Measurements from ENCODE around the gene SPDYE2. TPM values are rescaled to one million over a fixed set of nuclear protein-coding genes. Genes with fewer than 3 reads are reported as not detected.
"Not testable (repeated sequence)": the region's sequence is repeated elsewhere in the genome, so short reads cannot be mapped to it uniquely, and the experiment has no call there.

Gene SPDYE2
- under 1 TPM in 1 of 2 donors, not detected in 1; 0.05 TPM for polyA plus RNA-seq

GRCh38 chr7:102550808-102551422, at the start of gene SPDYE2:
SPDYE2 (plus strand) TSS chr7:102551226; CDS start chr7:102553256, 2,030 bp downstream.
- not testable (repeated sequence) for H3K27ac ChIP-seq (ENCODE audit: low read depth in 2 of 2, low read length in 1 of 2); H3K9me3 ChIP-seq (ENCODE audit: control insufficient read depth in 2 of 2, insufficient read depth in 1 of 2, low read depth in 1 of 2, low read length in 1 of 2); H3K4me1 ChIP-seq (ENCODE audit: control insufficient read depth in 2 of 2, insufficient read depth in 2 of 2, low read length in 1 of 2); H3K36me3 ChIP-seq (ENCODE audit: control insufficient read depth in 2 of 2, insufficient read depth in 2 of 2, low read length in 1 of 2); H3K4me3 ChIP-seq (ENCODE audit: low read depth in 1 of 2, low read length in 2 of 2); H3K27me3 ChIP-seq (ENCODE audit: control insufficient read depth in 1 of 2, insufficient read depth in 2 of 2, low read length in 2 of 2)
- no CpG with 5 or more reads among the region's 6 CpGs for WGBS, 2 donors

- not testable (repeated sequence) for H3K9me3 ChIP-seq (ENCODE audit: control insufficient read depth in 2 of 2, insufficient read depth in 1 of 2, low read depth in 1 of 2, low read length in 1 of 2); H3K27me3 ChIP-seq (ENCODE audit: control insufficient read depth in 1 of 2, insufficient read depth in 2 of 2, low read length in 2 of 2); H3K36me3 ChIP-seq (ENCODE audit: control insufficient read depth in 2 of 2, insufficient read depth in 2 of 2, low read length in 1 of 2); H3K27ac ChIP-seq (ENCODE audit: low read depth in 2 of 2, low read length in 1 of 2); H3K4me3 ChIP-seq (ENCODE audit: low read depth in 1 of 2, low read length in 2 of 2); H3K4me1 ChIP-seq (ENCODE audit: control insufficient read depth in 2 of 2, insufficient read depth in 2 of 2, low read length in 1 of 2)
- no CpG with 5 or more reads among the region's 12 CpGs for WGBS, 2 donors
Observed at GRCh38 chr7:102503141-102503540, 47.9 kb upstream of the SPDYE2 start.

GRCh38 chr7:102505298-102506185, 45.5 kb upstream of the SPDYE2 start:
- WGBS, 2 donors, result 73 to 77% methylated on average over 5 of the region's 24 CpGs
- not testable (repeated sequence) for H3K4me3 ChIP-seq (ENCODE audit: low read depth in 1 of 2, low read length in 2 of 2); H3K9me3 ChIP-seq (ENCODE audit: control insufficient read depth in 2 of 2, insufficient read depth in 1 of 2, low read depth in 1 of 2, low read length in 1 of 2); H3K27ac ChIP-seq (ENCODE audit: low read depth in 2 of 2, low read length in 1 of 2); H3K36me3 ChIP-seq (ENCODE audit: control insufficient read depth in 2 of 2, insufficient read depth in 2 of 2, low read length in 1 of 2); H3K27me3 ChIP-seq (ENCODE audit: control insufficient read depth in 1 of 2, insufficient read depth in 2 of 2, low read length in 2 of 2); H3K4me1 ChIP-seq (ENCODE audit: control insufficient read depth in 2 of 2, insufficient read depth in 2 of 2, low read length in 1 of 2)

GRCh38 chr7:102507410-102508088, 43.5 kb upstream of the SPDYE2 start:
- not testable (repeated sequence) for H3K27ac ChIP-seq (ENCODE audit: low read depth in 2 of 2, low read length in 1 of 2); H3K9me3 ChIP-seq (ENCODE audit: control insufficient read depth in 2 of 2, insufficient read depth in 1 of 2, low read depth in 1 of 2, low read length in 1 of 2); H3K4me1 ChIP-seq (ENCODE audit: control insufficient read depth in 2 of 2, insufficient read depth in 2 of 2, low read length in 1 of 2); H3K36me3 ChIP-seq (ENCODE audit: control insufficient read depth in 2 of 2, insufficient read depth in 2 of 2, low read length in 1 of 2); H3K27me3 ChIP-seq (ENCODE audit: control insufficient read depth in 1 of 2, insufficient read depth in 2 of 2, low read length in 2 of 2); H3K4me3 ChIP-seq (ENCODE audit: low read depth in 1 of 2, low read length in 2 of 2)
- WGBS, 2 donors, result 89 to 96% methylated on average over 2 of the region's 8 CpGs

GRCh38 chr7:102510575-102510974, 40.5 kb upstream of the SPDYE2 start:
- H3K36me3 ChIP-seq (ENCODE audit: control insufficient read depth in 2 of 2, insufficient read depth in 2 of 2, low read length in 1 of 2); H3K4me1 ChIP-seq (ENCODE audit: control insufficient read depth in 2 of 2, insufficient read depth in 2 of 2, low read length in 1 of 2); H3K27me3 ChIP-seq (ENCODE audit: control insufficient read depth in 1 of 2, insufficient read depth in 2 of 2, low read length in 2 of 2); H3K27ac ChIP-seq (ENCODE audit: low read depth in 2 of 2, low read length in 1 of 2); H3K9me3 ChIP-seq (ENCODE audit: control insufficient read depth in 2 of 2, insufficient read depth in 1 of 2, low read depth in 1 of 2, low read length in 1 of 2); H3K4me3 ChIP-seq (ENCODE audit: low read depth in 1 of 2, low read length in 2 of 2): not testable (repeated sequence)
- WGBS, 2 donors, result 67 to 73% methylated on average over 4 of the region's 8 CpGs

GRCh38 chr7:102511860-102512522, 39.0 kb upstream of the SPDYE2 start:
- not testable (repeated sequence) for H3K27ac ChIP-seq (ENCODE audit: low read depth in 2 of 2, low read length in 1 of 2); H3K9me3 ChIP-seq (ENCODE audit: control insufficient read depth in 2 of 2, insufficient read depth in 1 of 2, low read depth in 1 of 2, low read length in 1 of 2); H3K36me3 ChIP-seq (ENCODE audit: control insufficient read depth in 2 of 2, insufficient read depth in 2 of 2, low read length in 1 of 2); H3K4me3 ChIP-seq (ENCODE audit: low read depth in 1 of 2, low read length in 2 of 2); H3K4me1 ChIP-seq (ENCODE audit: control insufficient read depth in 2 of 2, insufficient read depth in 2 of 2, low read length in 1 of 2); H3K27me3 ChIP-seq (ENCODE audit: control insufficient read depth in 1 of 2, insufficient read depth in 2 of 2, low read length in 2 of 2)
- no CpG with 5 or more reads among the region's 30 CpGs for WGBS, 2 donors

- peak overlapping the region in 1 of 2 donors; percentile 55 for H3K27ac ChIP-seq (ENCODE audit: low read depth in 2 of 2, low read length in 1 of 2)
- H3K9me3 ChIP-seq (ENCODE audit: control insufficient read depth in 2 of 2, insufficient read depth in 1 of 2, low read depth in 1 of 2, low read length in 1 of 2); H3K36me3 ChIP-seq (ENCODE audit: control insufficient read depth in 2 of 2, insufficient read depth in 2 of 2, low read length in 1 of 2); H3K4me3 ChIP-seq (ENCODE audit: low read depth in 1 of 2, low read length in 2 of 2); H3K27me3 ChIP-seq (ENCODE audit: control insufficient read depth in 1 of 2, insufficient read depth in 2 of 2, low read length in 2 of 2); H3K4me1 ChIP-seq (ENCODE audit: control insufficient read depth in 2 of 2, insufficient read depth in 2 of 2, low read length in 1 of 2): not testable (repeated sequence)
- 14 to 16% methylated on average over 4 to 5 of the region's 5 CpGs for WGBS, 2 donors
Observed at GRCh38 chr7:102512642-102513221, 38.3 kb upstream of the SPDYE2 start.

- WGBS, 2 donors, result 38% methylated on average over 2 of the region's 15 CpGs; no CpG with 5 or more reads in 1 of the 2 donors
- not testable (repeated sequence) for H3K4me3 ChIP-seq (ENCODE audit: low read depth in 1 of 2, low read length in 2 of 2); H3K9me3 ChIP-seq (ENCODE audit: control insufficient read depth in 2 of 2, insufficient read depth in 1 of 2, low read depth in 1 of 2, low read length in 1 of 2); H3K4me1 ChIP-seq (ENCODE audit: control insufficient read depth in 2 of 2, insufficient read depth in 2 of 2, low read length in 1 of 2); H3K27me3 ChIP-seq (ENCODE audit: control insufficient read depth in 1 of 2, insufficient read depth in 2 of 2, low read length in 2 of 2); H3K36me3 ChIP-seq (ENCODE audit: control insufficient read depth in 2 of 2, insufficient read depth in 2 of 2, low read length in 1 of 2); H3K27ac ChIP-seq (ENCODE audit: low read depth in 2 of 2, low read length in 1 of 2)
Observed at GRCh38 chr7:102514881-102515721, 35.9 kb upstream of the SPDYE2 start.

All from esophagus (tissue), 2 donors.